Peyer's patch (tissue), 4 donors: Measurements from ENCODE around the gene LYPLA2. TPM values are rescaled to one million over a fixed set of nuclear protein-coding genes. Genes with fewer than 3 reads are reported as not detected.

Experiments used
- DNase-seq, 3 donors: peaks; one replicate each; pipeline ENCODE4 v3.0.0-alpha.2; 2017 to 2019
- H3K27ac ChIP-seq, 4 donors: fragments of 200-600 bp; sonication (generic); one replicate each; pipeline ENCODE4 v1.5.1; 2016 to 2019
- H3K27me3 ChIP-seq, 2 donors: fragments of 200-600 bp; sonication (generic); one replicate each; pipeline ENCODE4 v1.5.1; 2019
- H3K36me3 ChIP-seq, 3 donors: fragments of 200-600 bp; sonication (generic); one replicate each; pipeline ENCODE4 v1.5.1; 2016 to 2019
- H3K4me1 ChIP-seq, 4 donors: fragments of 200-600 bp; sonication (generic); one replicate each; pipeline ENCODE4 v1.5.1; 2016 to 2019
- H3K4me3 ChIP-seq, 4 donors: fragments of 200-600 bp; sonication (generic); 1 replicate in 3 of 4; 2 replicates in 1 of 4; pipeline ENCODE4 v1.5.1; 2016 to 2019; ENCODE audit warnings: mild to moderate bottlenecking in 1 of 4
- H3K9me3 ChIP-seq, 4 donors: fragments of 200-600 bp; sonication (generic); one replicate each; pipeline ENCODE4 v1.5.1; 2016 to 2019; ENCODE audit warnings: mild to moderate bottlenecking in 1 of 4
- CTCF ChIP-seq, 6 experiments: fragments of 450-650 bp in 4 of 6; fragments of 200-600 bp in 2 of 6; sonication (generic) in 1 of 6; IDR thresholded peaks; one replicate each; pipeline ENCODE4 v1.5.1; 2017 to 2019; ENCODE audit warnings: antibody characterized with exemption in 6 of 6, mild to moderate bottlenecking in 3 of 6, moderate library complexity in 1 of 6
- POLR2A ChIP-seq, 2 donors: fragments of 450-650 bp; IDR thresholded peaks; one replicate each; pipeline ENCODE4 v1.5.1; 2017; ENCODE audit warnings: antibody characterized with exemption in 2 of 2, mild to moderate bottlenecking in 2 of 2, moderate library complexity in 2 of 2
- total RNA-seq, 4 donors: library from RNA; depleted of rRNA; stranded (reverse); fragments of >200 nt; gene quantifications; one replicate each; pipeline ENCODE4 v1.1.0, GENCODE V29; 2016

The LYPLA2 gene
- total RNA-seq, 4 donors from 2014 or later, result 47.0 to 117 (median 105) TPM

GRCh38 chr1:23784846-23785245, 6.1 kb upstream of the LYPLA2 start:
- TF ChIP-seq CTCF (IDR thresholded peaks at IDR 0.05) (no peak), POLR2A (IDR thresholded peaks at IDR 0.05) (no peak)
- H3K4me3 ChIP-seq, result no peak overlapping the region
- no peak overlapping the region for H3K27ac ChIP-seq
- H3K36me3 ChIP-seq, result peaks cover 0 to 65% (median 3%) of the 10 kb centered on the region in 3 donors
- H3K9me3 ChIP-seq, result no peaks in the 10 kb centered on the region
- no peak for DNase-seq
- no peaks in the 10 kb centered on the region for H3K27me3 ChIP-seq
- H3K4me1 ChIP-seq, result peaks cover 0 to 5% (median 1%) of the 10 kb centered on the region in 4 donors

- H3K4me1 ChIP-seq, result peaks cover 5 to 17% (median 9%) of the 10 kb centered on the region in 4 donors
- H3K27ac ChIP-seq, result no peak overlapping the region
- H3K9me3 ChIP-seq, result no peaks in the 10 kb centered on the region
- H3K36me3 ChIP-seq, result peaks cover 0 to 53% (median 3%) of the 10 kb centered on the region in 3 donors
- no peak for DNase-seq
- no peak for TF ChIP-seq CTCF (IDR thresholded peaks at IDR 0.05)
- no peak for TF ChIP-seq POLR2A (IDR thresholded peaks at IDR 0.05)
- H3K27me3 ChIP-seq, result no peaks in the 10 kb centered on the region
- H3K4me3 ChIP-seq, result no peak overlapping the region
Observed at GRCh38 chr1:23787701-23788100, 3.2 kb upstream of the LYPLA2 start.

GRCh38 chr1:23788695-23789094, 2.2 kb upstream of the LYPLA2 start:
- peaks cover 0 to 58% (median 3%) of the 10 kb centered on the region in 3 donors for H3K36me3 ChIP-seq
- no peaks in the 10 kb centered on the region for H3K9me3 ChIP-seq
- H3K4me3 ChIP-seq, result no peak overlapping the region
- no peak for DNase-seq
- peaks cover 5 to 27% (median 10%) of the 10 kb centered on the region in 4 donors for H3K4me1 ChIP-seq
- no peak overlapping the region for H3K27ac ChIP-seq
- no peak for TF ChIP-seq CTCF (IDR thresholded peaks at IDR 0.05)
- no peaks in the 10 kb centered on the region for H3K27me3 ChIP-seq

GRCh38 chr1:23791516-23792047, 637 bp downstream of the LYPLA2 start:
- DNase-seq, result peak in 2 of 3 donors; percentile 36 to 59
- Histone ChIP-seq H3K27me3 (no peaks in the 10 kb centered on the region), H3K9me3 (no peaks in the 10 kb centered on the region), H3K36me3 (peaks cover 0 to 57% (median 0%) of the 10 kb centered on the region in 3 donors), H3K4me1 (peaks cover 5 to 29% (median 10%) of the 10 kb centered on the region in 4 donors), H3K27ac (peak overlapping the region; percentile 75 to 86 (median 82)), H3K4me3 (peak overlapping the region; percentile 62 to 82 (median 74))
- no peak for TF ChIP-seq POLR2A (IDR thresholded peaks at IDR 0.05)
- TF ChIP-seq CTCF (IDR thresholded peaks at IDR 0.05), result no peak

- Histone ChIP-seq H3K27ac (peak overlapping the region; percentile 75 to 86 (median 82)), H3K9me3 (no peaks in the 10 kb centered on the region), H3K4me1 (peaks cover 5 to 29% (median 10%) of the 10 kb centered on the region in 4 donors), H3K36me3 (peaks cover 0 to 56% (median 0%) of the 10 kb centered on the region in 3 donors), H3K4me3 (peak overlapping the region; percentile 62 to 82 (median 74)), H3K27me3 (no peaks in the 10 kb centered on the region)
- DNase-seq, result peak in 1 of 3 donors; percentile 49
- TF ChIP-seq POLR2A (IDR thresholded peaks at IDR 0.05) (no peak), CTCF (IDR thresholded peaks at IDR 0.05) (no peak)
Observed at GRCh38 chr1:23792151-23792945, 1.4 kb downstream of the LYPLA2 start.
